Measurements from ENCODE around the gene FAM200A.
A peak's percentile ranks its signal among the peaks of the same experiment; 100 is the strongest.
"Not testable (repeated sequence)": the region's sequence is repeated elsewhere in the genome, so short reads cannot be mapped to it uniquely, and the experiment has no call there.

Gene FAM200A

GRCh38 chr7:99504281-99504602 lies 47.7 kb downstream of the FAM200A start:
- DNase-seq (ENCODE audit: low read depth in 2 of 2), result no peak

GRCh38 chr7:99501236-99501635 lies 50.7 kb downstream of the FAM200A start:
- not testable (repeated sequence) for DNase-seq (ENCODE audit: low read depth in 2 of 2)

GRCh38 chr7:99500637-99501009 lies 51.3 kb downstream of the FAM200A start:
- DNase-seq (ENCODE audit: low read depth in 2 of 2), result no peak

GRCh38 chr7:99499721-99500636 lies 51.9 kb downstream of the FAM200A start, which contains the start of gene ZNF394:
Gene ZNF394, minus strand, starts transcription at chr7:99500281. Its CDS starts 188 bp downstream, at chr7:99500093.
- DNase-seq (ENCODE audit: low read depth in 2 of 2), result peak; percentile 79 to 87

GRCh38 chr7:99499371-99499720 lies 52.6 kb downstream of the FAM200A start:
- no peak for DNase-seq (ENCODE audit: low read depth in 2 of 2)

GRCh38 chr7:99498546-99498944 lies 53.4 kb downstream of the FAM200A start:
- DNase-seq (ENCODE audit: low read depth in 2 of 2), result no peak

GRCh38 chr7:99497766-99498545 lies 54.0 kb downstream of the FAM200A start:
- DNase-seq (ENCODE audit: low read depth in 2 of 2), result no peak
